WERI-Rb-1 (cell line): Measurements from ENCODE around the gene EPHA5.
"Not testable (repeated sequence)": the region's sequence is repeated elsewhere in the genome, so short reads cannot be mapped to it uniquely, and the experiment has no call there.

Source experiments
- DNase-seq: peaks from one replicate; pipeline ENCODE4 v3.0.0-alpha.2; 2020
- H3K27ac ChIP-seq: fragments of 250-450 bp; sonication (Bioruptor Pico); 2 replicates; pipeline ENCODE4 v1.5.1; 2020; ENCODE audit warnings: mild to moderate bottlenecking, moderate library complexity
- H3K27me3 ChIP-seq: fragments of 250-450 bp; sonication (Bioruptor Pico); 2 replicates; pipeline ENCODE4 v1.5.1; 2021; ENCODE audit warnings: mild to moderate bottlenecking, low read depth, moderate library complexity; ENCODE audit not compliant: insufficient read depth, severe bottlenecking
- H3K36me3 ChIP-seq: fragments of 250-450 bp; sonication (Bioruptor Pico); 2 replicates; pipeline ENCODE4 v1.5.1; 2020; ENCODE audit warnings: mild to moderate bottlenecking, moderate library complexity
- H3K4me3 ChIP-seq: 2 replicates; pipeline ENCODE4 v1.5.1; 2011; ENCODE audit warnings: low read depth, mild to moderate bottlenecking, control low read depth, low read length
- H3K9me3 ChIP-seq: fragments of 250-450 bp; sonication (Bioruptor Pico); 2 replicates; pipeline ENCODE4 v1.5.1; 2021; ENCODE audit warnings: mild to moderate bottlenecking, moderate library complexity; ENCODE audit not compliant: severe bottlenecking
- CTCF ChIP-seq: IDR thresholded peaks from 2 replicates; pipeline ENCODE4 v1.5.1; 2011; ENCODE audit warnings: low read depth, mild to moderate bottlenecking, control low read depth, inconsistent platforms, low read length

The EPHA5 gene

GRCh38 chr4:65336465-65336864 is 333.8 kb downstream of the EPHA5 start:
- H3K4me3 ChIP-seq, result no peak overlapping the region
- no peaks in the 10 kb centered on the region for H3K9me3 ChIP-seq
- H3K36me3 ChIP-seq, result no peaks in the 10 kb centered on the region
- DNase-seq, result no peak
- H3K27me3 ChIP-seq, result no peaks in the 10 kb centered on the region
- no peak overlapping the region for H3K27ac ChIP-seq
- no peak for TF ChIP-seq CTCF

GRCh38 chr4:65316534-65316933 is 353.8 kb downstream of the EPHA5 start:
- DNase-seq, result no peak
- no peaks in the 10 kb centered on the region for H3K36me3 ChIP-seq
- no peak overlapping the region for H3K27ac ChIP-seq
- no peak overlapping the region for H3K4me3 ChIP-seq
- no peaks in the 10 kb centered on the region for H3K27me3 ChIP-seq
- no peaks in the 10 kb centered on the region for H3K9me3 ChIP-seq
- TF ChIP-seq CTCF, result no peak

DNA sequence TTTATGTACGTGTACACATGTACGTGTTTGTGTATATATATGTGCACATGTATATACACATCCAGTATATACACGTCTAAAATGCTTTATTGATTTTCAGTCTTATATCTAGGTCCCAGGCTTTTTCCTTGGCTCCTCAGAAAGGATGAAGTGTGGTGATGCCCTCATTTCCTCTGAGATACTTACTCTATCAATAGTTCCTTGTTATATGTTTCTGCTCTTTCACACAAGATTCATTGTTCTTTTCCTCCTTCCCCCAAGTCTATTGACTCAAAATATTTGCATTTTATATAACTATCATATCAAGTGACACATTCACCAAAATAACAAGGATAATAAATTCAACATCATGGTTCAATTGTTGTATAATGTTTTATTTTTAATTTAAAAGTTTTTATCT is 359.2 kb downstream of the EPHA5 start:
- no peak overlapping the region for H3K27ac ChIP-seq
- no peak overlapping the region for H3K4me3 ChIP-seq
- no peaks in the 10 kb centered on the region for H3K9me3 ChIP-seq
- TF ChIP-seq CTCF, result no peak
- no peaks in the 10 kb centered on the region for H3K27me3 ChIP-seq
- DNase-seq, result no peak
- H3K36me3 ChIP-seq, result no peaks in the 10 kb centered on the region

GRCh38 chr4:65310586-65310985 is 359.7 kb downstream of the EPHA5 start:
- no peaks in the 10 kb centered on the region for H3K36me3 ChIP-seq
- H3K27me3 ChIP-seq, result no peaks in the 10 kb centered on the region
- H3K4me3 ChIP-seq, result no peak overlapping the region
- no peak for TF ChIP-seq CTCF
- no peak overlapping the region for H3K27ac ChIP-seq
- DNase-seq, result no peak
- no peaks in the 10 kb centered on the region for H3K9me3 ChIP-seq

GRCh38 chr4:65308626-65309025 is 361.7 kb downstream of the EPHA5 start:
- H3K36me3 ChIP-seq, DNase-seq, H3K27me3 ChIP-seq, H3K9me3 ChIP-seq, H3K27ac ChIP-seq, H3K4me3 ChIP-seq: not testable (repeated sequence)

DNA sequence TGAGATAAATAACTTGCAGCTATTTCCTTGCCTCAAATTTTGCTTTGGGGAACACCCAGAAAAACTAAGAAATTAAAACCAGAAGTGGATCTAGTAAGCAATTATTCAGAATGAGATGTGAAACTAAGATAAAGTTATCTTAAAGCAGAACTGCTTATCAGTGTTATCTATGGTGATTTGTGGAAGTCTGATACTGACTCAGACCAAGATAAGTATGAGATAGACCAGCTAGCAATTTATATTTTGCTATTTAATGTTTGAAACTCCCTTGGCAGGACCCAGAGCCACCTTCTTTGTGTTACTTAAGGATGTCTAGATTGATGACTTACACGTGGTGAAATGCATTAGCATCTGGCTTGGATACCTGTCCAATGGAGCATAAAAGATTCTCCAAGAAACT is 368.1 kb downstream of the EPHA5 start:
- TF ChIP-seq CTCF, result no peak
- Histone ChIP-seq H3K9me3 (no peaks in the 10 kb centered on the region), H3K27ac (no peak overlapping the region), H3K36me3 (no peaks in the 10 kb centered on the region), H3K4me3 (no peak overlapping the region), H3K27me3 (no peaks in the 10 kb centered on the region)
- no peak for DNase-seq
